ENCODE data around the gene CPT1B. TPM values are rescaled to one million over a fixed set of nuclear protein-coding genes. Genes with fewer than 3 reads are reported as not detected.

CPT1B gene
- total RNA-seq, 4 donors from 2014 or later, result 4.7 to 12.0 (median 6.8) TPM

DNA sequence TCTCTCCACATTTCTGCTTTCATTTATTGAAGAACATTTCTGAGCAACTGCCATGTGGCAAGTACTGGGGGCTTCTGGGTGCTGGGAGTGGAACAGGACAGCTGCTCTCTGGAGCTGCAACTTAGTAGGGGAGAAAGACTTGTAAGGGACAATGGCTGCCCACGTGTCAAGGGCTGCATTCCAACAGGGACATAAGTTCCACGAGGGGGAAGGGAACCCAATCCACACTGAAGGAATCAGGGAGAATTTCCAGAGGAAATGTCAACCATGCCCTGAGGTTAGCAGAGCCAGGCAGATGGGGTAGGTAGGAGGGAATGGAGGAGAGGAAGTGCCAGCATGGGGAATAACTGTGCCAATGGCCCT, 24.1 kb upstream of the CPT1B start:
- intact Hi-C loops (cut with DNase I; ENCODE audit: low total_unique reads), result no loop called here
- 4 to 10% methylated on average over 2 of the region's 2 CpGs for WGBS, 2 donors
- no peak for DNase-seq (ENCODE audit: low spot score in 2 of 2)
- no peak overlapping the region for H3K4me3 ChIP-seq (ENCODE audit: low read depth, poor library complexity, severe bottlenecking)
- TF ChIP-seq, protein P1, sequence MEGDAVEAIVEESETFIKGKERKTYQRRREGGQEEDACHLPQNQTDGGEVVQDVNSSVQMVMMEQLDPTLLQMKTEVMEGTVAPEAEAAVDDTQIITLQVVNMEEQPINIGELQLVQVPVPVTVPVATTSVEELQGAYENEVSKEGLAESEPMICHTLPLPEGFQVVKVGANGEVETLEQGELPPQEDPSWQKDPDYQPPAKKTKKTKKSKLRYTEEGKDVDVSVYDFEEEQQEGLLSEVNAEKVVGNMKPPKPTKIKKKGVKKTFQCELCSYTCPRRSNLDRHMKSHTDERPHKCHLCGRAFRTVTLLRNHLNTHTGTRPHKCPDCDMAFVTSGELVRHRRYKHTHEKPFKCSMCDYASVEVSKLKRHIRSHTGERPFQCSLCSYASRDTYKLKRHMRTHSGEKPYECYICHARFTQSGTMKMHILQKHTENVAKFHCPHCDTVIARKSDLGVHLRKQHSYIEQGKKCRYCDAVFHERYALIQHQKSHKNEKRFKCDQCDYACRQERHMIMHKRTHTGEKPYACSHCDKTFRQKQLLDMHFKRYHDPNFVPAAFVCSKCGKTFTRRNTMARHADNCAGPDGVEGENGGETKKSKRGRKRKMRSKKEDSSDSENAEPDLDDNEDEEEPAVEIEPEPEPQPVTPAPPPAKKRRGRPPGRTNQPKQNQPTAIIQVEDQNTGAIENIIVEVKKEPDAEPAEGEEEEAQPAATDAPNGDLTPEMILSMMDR (IDR thresholded peaks at IDR 0.05), result no peak
- TF ChIP-seq POLR2A (IDR thresholded peaks at IDR 0.05), result no peak

DNA sequence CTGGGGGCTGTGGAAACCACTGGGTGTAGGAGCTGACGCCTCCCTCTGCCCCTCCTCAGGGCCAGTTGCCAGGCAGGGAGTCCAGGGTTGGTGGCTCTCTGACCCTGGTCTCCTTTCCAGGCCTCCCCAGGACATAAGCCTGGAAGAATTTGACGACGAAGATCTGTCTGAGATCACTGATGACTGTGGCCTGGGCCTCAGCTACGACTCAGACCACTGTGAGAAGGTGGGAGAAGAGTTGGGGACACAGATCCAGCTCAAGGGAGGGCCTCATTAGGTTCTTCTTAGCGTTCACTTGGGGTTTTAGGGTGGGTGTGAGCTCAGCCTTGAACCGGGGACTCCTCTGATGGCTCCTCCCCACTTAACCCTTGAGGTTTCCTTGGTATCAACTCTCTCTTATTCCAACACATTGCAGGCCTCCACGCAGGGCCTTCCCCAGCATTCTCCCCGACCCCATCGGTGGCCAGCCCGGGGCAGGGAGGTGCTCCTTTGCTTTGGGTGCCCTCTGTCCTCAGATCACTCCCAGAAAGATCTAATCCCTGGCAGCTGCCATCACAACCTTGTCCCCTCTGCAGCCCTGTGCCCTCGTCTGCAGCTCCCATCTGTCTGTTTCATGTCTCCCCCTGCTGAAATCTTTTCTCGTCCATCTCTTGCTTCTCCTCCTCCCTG, 23.6 kb upstream of the CPT1B start:
- no peak overlapping the region for H3K4me3 ChIP-seq (ENCODE audit: low read depth, poor library complexity, severe bottlenecking)
- intact Hi-C loops (cut with DNase I; ENCODE audit: low total_unique reads), result no loop called here
- TF ChIP-seq, protein P1 (IDR thresholded peaks at IDR 0.05), result no peak
- no peak for TF ChIP-seq POLR2A (IDR thresholded peaks at IDR 0.05)
- DNase-seq (ENCODE audit: low spot score in 2 of 2), result no peak
- WGBS, 2 donors, result 54 to 61% methylated on average over 11 to 12 of the region's 12 CpGs

- H3K4me3 ChIP-seq (ENCODE audit: low read depth, poor library complexity, severe bottlenecking), result no peak overlapping the region
- intact Hi-C loops (cut with DNase I; ENCODE audit: low total_unique reads), result no loop called here
Observed at GRCh38 chr22:50600967-50601668, 22.9 kb upstream of the CPT1B start.

DNA sequence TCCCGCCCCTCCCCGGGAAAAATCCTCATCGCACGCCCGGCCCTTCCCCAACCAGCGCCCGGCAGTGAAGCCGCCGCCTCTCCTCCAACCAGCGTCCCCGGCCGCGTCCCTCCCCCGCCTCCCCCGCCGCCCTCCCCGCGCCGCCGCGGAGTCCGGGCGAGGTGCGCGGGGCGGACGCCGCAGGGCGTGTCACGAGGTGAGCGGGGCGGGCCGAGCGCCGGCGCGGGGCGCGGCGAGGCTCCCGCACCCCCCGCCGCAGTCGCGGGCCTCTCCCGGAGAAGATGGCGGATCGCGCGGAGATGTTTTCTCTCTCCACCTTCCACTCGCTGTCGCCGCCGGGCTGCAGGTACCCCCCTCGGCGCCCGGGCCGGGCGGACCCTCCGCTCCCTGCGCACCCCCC, 22.3 kb upstream of the CPT1B start, which contains the start of gene MAPK8IP2:
Gene MAPK8IP2, plus strand, starts transcription at position 256 of the 400 bp plus-strand sequence. Its CDS starts 26 bp downstream, at position 282.
- no peak for DNase-seq (ENCODE audit: low spot score in 2 of 2)
- TF ChIP-seq, protein P1 (IDR thresholded peaks at IDR 0.05), result no peak
- no peak for TF ChIP-seq POLR2A (IDR thresholded peaks at IDR 0.05)
- no peak within 1 kb of the TSS for H3K4me3 ChIP-seq (ENCODE audit: low read depth, poor library complexity, severe bottlenecking)
- WGBS, 2 donors, result 0% methylated on average over 34 of the region's 61 CpGs; no CpG with 5 or more reads in 1 of the 2 donors
- intact Hi-C loops (cut with DNase I; ENCODE audit: low total_unique reads), result no loop called here

More at GRCh38 chr22:50600967-50601668, 22.9 kb upstream of the CPT1B start:
- 14 to 22% methylated on average over 23 to 34 of the region's 52 CpGs for WGBS, 2 donors
- no peak for DNase-seq (ENCODE audit: low spot score in 2 of 2)
- no peak for TF ChIP-seq POLR2A (IDR thresholded peaks at IDR 0.05)
- TF ChIP-seq, protein P1 (IDR thresholded peaks at IDR 0.05), result no peak

DNA sequence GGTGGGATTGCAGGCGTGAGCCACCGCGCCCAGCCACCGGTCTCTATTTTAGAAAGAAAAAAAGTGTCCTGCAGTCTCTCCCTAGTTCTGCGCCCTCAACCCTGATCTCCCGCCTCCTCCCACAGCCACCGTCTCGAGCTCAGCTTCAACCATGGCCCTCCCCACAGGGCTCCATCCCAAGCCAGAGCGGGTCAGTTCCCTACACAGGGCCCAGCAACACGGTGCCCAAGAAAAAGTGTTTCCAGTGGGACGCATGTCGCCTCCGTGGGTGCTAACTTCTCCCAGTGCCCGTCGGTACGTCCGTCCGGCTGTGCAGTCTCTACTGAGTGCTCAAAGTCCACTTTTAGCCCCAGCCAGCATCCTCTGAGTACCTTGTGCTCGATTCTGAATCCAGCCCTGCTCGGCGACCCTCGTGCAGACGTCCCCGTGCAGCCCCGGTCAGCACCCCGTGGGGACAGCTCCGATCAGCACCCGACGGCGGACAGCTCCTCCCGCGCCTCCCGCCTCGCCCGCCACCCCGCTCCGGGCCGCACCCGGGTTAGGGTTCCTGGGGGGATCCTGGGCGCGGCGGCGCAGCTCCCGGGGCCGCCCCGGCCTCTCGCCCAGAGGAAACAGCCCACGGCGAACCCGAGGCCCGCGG, 21.7 kb upstream of the CPT1B start:
- TF ChIP-seq, protein P1 (IDR thresholded peaks at IDR 0.05), result no peak
- no peak for TF ChIP-seq POLR2A (IDR thresholded peaks at IDR 0.05)
- intact Hi-C loops (cut with DNase I; ENCODE audit: low total_unique reads), result no loop called here
- H3K4me3 ChIP-seq (ENCODE audit: low read depth, poor library complexity, severe bottlenecking), result no peak overlapping the region
- DNase-seq (ENCODE audit: low spot score in 2 of 2), result no peak
- WGBS, 2 donors, result 26 to 27% methylated on average over 29 to 31 of the region's 52 CpGs

Measured in lower leg skin (tissue), 4 donors.